HG03097 (cell line): Measurements from ENCODE around the gene NET1.
"Not testable (repeated sequence)": the region's sequence is repeated elsewhere in the genome, so short reads cannot be mapped to it uniquely, and the experiment has no call there.

Experiments used
- ATAC-seq: cut with Tn5 transposase; IDR thresholded peaks from one replicate; pipeline ENCODE4 v1.9.1; 2021; ENCODE audit not compliant: unreplicated experiment, low FRiP score

NET1 gene

DNA sequence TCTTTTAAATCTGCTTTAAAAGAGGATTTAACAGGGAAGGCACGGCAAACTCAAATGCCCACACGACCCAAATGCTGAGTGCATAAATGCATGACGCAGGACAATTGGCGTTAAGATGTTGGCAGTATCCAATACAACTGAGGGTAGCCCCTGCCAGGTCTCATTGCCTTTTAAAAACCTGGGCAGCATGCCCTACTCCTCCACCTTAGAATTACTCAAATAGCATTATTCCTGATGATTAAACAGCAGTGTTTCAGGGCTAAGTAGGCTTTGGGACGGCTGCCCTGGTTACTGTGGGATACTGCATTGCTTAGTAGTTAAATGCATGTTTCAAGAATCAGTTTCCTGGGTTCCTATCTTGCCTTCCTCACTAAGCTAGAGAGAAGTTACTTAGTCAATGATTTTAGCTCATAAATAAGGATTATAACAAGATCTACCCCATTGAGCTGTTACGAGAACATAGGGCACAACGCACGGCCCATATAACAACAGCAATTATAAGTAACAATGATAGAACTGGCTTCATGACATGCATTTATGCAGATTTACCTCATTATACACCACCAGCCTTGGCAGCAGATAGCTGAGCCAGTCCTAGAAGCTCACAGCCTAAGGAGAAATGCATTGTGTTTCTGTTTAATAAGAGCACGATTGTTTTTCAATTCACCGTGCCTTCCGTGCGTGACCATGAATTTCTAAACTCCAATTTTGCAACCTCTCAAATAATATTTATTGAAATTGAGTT, 15.6 kb upstream of the NET1 start:
- no peak for ATAC-seq

DNA sequence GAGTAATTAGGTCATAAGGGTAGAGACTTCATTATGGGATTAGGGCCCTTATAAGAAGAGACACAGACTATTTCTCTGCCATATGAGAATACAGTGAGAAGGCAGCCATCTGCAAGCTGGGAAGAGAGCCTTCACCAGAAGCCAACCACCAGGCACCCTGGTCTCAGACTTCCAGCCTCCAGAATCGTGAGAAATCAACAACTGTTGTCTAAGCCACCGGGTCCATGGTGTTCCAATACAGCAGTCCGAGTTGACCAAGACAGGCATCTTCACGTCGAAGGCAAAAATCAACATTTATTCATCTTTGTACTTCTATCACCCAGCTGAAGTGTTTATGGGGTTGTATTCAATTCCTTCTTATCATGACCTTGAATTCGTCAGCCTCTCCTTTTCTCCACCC, 13.0 kb upstream of the NET1 start:
- ATAC-seq = no peak

DNA sequence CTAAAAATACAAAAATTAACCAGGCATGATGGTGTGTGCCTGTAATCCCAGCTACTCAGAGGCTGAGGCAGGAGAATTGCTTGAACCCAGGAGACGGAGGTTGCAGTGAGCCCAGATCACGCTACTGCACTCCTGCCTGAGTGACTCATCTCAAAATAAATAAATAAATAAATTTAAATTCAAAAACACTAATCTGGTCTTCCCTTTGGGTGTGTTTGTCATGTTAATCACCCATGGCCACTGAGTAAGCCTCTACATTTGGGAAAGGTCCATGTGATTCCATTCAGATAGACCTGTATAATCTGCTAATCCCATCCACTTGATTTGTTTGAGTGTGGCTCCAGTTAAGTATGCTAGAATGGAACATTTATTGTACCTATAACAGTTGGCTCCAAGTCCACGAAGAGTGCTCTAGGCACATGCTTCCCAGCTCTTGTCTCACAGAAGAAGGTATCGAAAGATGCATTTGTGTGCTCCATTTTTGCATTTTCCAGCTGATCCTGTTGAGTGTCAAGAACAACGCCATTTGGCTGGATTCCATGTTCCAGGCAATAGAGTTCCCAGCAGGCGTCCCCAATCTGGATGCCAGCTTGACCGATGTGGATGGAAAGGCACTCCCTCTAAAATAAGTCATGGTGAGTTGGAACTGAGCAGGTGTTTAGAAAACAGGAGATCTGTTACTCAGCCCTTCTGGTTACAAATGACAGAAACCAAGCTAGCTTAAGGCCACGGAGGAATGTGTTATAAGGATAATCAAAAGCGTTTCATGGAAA, 11.7 kb upstream of the NET1 start:
- no peak for ATAC-seq

DNA sequence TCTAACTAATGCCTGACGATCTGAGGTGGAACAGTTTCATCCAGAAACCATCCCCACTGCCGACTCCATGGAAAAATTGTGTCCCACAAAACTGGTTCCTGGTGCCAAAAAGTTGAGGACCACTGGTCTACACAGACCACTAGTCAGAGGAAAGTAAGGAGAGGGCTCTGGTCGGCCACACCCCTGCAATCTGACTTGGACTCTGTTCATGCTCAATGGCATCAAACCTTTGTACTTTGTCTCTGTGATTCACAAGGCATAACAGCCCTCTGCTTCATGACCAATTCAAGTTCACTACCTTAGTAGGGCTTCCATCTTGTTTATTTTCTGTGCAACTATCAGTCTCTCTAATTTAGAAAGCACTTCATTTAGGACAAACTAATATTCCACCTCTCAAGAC, 9.6 kb upstream of the NET1 start:
- ATAC-seq = no peak

GRCh38 chr10:5404208-5405041, 7.9 kb upstream of the NET1 start, which contains the start of gene TUBAL3:
Gene TUBAL3, minus strand, starts transcription at chr10:5404828. Its CDS starts 36 bp downstream, at chr10:5404792.
- ATAC-seq = no peak

DNA sequence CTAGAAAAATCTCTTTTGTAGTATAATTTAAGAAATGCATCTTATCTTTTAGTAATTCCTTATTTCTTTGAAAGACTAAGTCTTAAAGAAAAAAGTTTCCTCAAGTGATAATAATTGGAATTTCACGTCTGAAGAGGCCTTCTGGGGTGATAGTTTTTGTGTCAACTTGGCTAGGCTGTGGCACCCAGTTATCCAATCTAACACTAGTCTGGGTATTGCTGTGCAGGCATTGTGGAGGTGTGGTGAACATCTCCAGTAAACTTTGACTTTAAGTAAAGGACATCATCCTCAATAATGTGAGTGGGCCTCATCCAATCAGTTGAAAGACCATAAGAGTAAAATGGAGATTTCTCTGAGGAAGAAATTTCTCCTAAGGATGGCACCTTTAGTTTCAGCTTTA, 5.4 kb upstream of the NET1 start:
- no peak for ATAC-seq

DNA sequence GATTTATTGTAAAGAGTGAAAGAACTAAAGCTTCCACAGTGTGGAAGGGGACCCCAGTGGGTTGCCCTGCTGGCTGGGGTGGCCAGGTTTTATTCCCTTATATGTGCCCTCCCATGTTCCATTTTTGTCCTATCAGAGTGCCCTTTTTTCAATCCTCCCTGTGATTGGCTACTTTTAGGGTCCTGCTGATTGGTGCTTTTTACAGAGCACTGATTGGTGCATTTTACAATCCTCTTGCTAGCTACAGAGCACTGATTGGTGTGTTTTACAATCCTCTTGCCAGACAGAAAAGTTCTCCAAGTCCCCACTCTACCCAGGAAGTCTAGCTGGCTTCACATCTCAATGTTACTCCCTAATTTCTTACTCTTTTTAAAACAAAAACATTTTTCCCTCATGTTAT, 1.6 kb upstream of the NET1 start:
- ATAC-seq = not testable (repeated sequence)

DNA sequence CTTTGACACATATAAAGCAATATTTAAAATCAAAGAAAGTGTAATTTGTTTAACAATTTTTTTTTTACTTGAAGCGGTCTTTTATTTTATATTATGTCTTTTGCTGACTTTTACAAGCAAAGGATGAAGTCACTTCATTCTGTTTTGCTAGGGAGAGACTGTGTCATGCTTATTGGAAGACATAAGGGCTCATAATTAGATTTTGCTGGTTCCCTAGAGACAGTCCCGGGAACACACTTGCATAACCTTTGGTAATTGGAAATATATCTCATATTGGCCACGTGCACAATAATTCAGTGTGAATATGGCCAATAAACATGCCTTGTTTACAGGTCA, 448 bp upstream of the NET1 start:
- no peak for ATAC-seq

- ATAC-seq = no peak
Measured at GRCh38 chr10:5413012-5413938, 918 bp downstream of the NET1 start.

DNA sequence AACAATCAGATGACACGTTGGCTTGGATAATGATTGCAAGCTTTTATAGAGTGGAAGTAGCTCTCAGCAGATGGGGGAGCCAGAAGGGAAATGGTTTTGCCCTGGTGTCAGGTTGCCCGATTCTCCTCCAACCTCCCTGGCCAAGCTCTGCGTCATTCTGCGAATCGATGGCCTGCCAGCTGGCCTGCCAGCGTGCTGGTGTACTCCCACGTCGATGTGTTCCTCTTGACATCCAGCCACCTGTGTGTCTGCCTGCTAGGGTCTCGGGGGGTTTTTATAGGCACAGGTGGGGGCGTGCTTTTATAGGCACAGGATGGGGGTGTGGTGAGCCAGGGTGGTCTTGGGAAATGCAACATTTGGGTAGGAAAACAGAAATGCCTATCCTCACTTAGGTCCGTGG, 4.6 kb downstream of the NET1 start:
- ATAC-seq = no peak

- no peak for ATAC-seq
Measured at GRCh38 chr10:5418584-5418983, 6.2 kb downstream of the NET1 start.

GRCh38 chr10:5419466-5420094, 7.2 kb downstream of the NET1 start:
- ATAC-seq = no peak

- no peak for ATAC-seq
Measured at GRCh38 chr10:5423771-5424170, 11.4 kb downstream of the NET1 start.

GRCh38 chr10:5424751-5425150, 12.4 kb downstream of the NET1 start:
- ATAC-seq = no peak

- no peak for ATAC-seq
Measured at GRCh38 chr10:5428133-5428532, 15.8 kb downstream of the NET1 start.

DNA sequence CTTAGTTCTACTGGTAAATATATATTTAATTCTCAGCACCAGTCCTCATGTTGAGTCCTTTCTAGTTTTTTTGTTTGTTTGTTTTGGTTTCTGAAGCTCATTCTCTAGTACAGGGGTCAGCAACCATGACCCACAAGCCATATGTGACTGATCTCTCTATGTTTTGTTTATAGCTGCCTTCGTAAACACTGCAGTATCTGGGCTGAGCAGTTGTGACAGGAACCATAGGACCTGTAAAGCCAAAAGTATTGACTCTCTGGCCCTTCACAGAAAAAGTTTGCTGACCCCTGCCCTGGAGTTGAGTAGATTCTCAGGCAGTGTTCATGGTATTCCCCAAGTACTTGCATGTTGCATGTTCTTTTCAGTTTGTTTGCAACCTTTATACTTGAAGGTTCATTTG, 20.8 kb downstream of the NET1 start:
- no peak for ATAC-seq

DNA sequence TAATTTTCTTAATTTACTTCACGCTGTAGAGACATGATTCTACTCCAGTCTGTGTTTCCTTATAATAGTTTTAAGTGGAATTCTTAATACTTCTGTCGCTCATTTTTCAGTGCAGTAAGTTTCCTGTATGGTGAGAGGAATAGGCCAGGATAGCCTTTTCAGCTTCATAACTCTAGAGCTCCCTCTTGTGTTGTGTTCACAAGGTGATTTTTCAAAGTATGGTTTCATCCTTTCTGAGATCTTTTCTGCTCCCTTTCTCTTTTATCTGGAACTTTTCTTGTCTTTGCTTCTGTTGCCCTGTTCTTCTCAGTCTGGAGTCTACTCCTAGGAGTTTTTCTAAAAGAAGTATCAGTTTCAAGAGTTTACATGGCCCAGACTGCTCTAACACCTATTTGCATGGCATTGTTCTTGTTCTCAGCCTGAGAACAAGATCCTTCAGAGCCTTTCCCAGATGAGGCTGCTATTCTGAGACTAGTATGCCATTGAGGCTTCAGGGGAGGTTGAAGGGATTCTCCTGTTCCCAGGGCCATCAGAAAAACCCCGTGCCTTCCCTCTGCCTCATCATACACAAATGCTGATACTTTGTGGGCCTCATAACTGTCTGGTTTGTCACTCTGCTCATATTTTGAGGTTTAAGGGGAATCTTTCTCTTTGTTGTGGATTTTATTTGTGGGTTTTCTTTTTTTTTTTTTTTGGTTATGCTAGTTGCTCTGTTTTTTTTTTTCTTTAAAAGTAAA, 21.8 kb downstream of the NET1 start:
- ATAC-seq = no peak

DNA sequence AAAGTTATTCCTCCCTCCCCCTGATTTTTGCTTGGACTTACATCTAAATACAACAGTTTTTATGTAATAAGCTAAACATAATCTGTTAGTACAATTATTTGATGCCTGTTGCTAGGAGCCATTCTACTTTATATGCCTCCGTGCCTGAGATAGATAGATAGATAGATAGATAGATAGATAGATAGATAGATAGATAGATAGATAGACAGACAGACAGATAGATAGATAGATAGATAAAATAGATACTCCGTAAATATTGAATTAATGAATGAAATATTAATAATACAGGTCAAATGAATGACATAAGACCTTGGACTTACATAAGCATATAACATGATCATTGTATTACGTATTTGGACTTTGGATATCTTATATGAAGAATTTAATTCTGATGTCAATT, 23.0 kb downstream of the NET1 start:
- no peak for ATAC-seq

DNA sequence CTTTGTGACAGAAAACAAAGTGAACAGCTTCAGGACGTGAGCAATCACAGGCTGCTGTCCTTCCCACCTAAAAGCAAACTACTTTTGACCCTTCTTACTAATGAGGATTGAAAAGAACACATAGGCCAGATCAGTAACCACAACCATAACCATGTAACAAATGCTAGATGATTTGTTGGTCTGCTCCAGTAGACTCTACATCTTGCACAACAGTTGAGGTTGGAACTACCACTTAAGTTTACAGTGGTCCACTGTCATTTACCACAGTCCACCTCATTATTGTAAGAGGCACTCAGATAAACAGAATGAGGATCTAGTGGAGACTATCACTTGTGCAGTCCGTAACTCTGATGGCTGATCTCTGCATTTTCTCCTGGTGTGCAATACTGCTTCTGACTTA, 27.8 kb downstream of the NET1 start:
- no peak for ATAC-seq
